NCI-H82 (cell line): ENCODE measurements around the gene RFX2.
A peak's percentile ranks its signal among the peaks of the same experiment; 100 is the strongest.
"Not testable (repeated sequence)": the region's sequence is repeated elsewhere in the genome, so short reads cannot be mapped to it uniquely, and the experiment has no call there.

ENCODE experiments used
- DNase-seq: peaks from one replicate; lab custom pipeline; 2025; lab: John Stamatoyannopoulos, UW

The RFX2 gene

DNA sequence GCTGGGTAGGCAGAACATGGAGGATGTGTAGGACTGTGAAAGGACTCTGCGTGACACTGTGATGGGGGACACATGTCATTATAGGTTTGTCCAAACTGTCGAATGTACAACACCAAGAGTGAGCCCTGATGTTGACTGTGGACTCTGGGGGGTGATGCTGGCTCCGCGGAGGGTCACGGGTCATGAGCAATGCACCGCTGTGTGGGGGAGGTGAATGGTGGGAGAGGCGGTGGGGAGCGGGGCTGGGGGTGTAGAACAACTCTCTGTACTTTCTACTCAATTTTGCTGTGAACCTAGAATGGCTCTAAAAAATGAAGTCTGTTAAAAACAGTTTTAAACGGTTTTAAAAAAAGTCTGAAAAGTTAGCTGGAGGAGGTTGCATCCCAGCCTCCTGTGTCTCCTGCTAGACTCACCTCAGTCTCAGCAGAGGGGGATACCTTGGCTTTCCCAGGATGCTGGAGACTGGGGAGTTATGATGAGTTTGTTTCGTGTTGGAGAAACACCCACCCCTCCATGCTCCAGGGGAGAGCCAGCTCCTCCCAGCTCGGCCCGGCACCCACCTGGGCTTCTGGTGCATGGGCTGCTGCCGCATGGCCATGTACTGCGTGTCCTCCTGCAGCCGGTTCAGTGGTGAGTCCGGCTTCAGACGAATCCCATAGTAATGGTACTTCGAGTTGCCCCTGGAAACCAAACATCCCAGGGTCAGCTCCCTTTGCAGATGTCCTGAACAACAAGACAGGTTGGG is 97.7 kb downstream of the RFX2 start:
- no peak for DNase-seq

DNA sequence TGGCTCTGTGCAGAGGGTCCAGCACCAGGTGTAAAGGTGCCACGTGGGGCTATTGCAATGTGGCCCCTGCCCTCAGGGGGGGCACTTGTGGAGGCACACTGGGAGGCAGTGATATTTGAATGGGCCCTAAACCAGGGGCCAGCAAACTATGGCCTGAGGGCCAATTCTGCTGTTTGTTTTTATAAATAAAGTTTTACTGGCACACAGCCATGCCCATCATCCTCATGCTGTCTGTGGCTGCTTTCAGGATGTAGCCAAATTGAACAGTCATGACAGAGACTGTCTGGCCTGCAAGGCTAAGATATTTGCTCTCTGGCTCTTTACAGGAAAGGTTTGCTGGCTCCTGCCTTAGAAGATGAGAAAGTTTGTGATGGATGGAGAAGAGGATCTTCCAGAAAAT is 98.5 kb downstream of the RFX2 start:
- no peak for DNase-seq

DNA sequence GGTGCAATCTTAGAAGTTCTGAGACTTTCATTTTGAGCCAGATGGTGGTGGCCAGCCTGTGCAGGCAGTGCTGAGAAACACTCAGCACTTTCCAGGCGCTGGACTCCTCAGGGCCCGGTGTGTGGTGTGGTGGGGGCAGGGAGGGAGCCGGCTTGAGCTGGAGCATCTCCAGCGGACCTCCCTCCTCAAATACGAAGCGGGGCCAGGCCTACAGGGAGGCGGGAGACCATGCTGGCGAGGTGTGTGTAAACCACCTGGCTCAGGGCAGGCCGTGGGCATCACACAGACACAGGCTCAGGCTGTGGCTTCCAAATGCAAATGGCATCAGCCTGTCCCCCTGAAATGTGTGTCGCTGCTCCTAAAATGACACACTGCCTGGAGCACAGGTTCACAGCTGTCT is 99.1 kb downstream of the RFX2 start:
- no peak for DNase-seq

DNA sequence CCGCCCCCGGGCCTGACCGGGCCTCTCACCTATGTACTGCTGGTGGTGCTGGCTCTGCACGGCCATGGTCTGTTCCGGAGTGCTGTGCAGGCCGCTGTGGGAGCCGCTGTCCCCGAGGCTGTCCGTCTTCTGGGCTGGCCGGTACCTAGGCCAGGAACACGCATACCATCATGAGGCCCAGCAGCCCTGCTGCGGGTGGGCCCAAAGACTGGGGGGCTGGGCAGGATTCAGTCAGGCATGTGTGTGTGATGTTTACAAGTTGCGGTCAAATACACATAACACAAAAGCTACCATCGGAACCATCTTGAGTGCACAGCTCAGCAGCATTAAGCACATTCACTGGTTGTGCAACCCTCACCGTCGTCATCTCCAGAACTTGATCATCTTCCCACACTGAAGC is 100.2 kb downstream of the RFX2 start:
- no peak for DNase-seq

DNA sequence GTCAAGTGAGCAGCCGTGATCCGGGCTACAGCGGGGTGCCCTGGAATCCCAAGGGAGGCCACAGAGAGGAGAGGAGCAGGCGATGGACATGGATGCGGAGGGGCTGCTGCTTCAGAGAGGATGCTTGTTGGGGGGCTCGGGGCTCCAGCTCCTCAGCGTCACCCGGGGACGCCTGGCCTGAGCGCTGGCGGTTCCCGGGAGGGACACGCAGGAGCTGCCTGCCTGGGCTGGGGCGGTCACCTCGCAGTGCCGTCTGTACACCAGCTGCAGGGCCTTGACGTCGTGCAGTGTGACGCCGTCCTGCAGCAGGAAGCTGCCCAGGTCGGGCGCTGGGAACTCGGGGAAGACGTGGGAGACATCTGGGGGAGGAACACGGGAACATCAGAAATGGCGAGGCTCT is 102.4 kb downstream of the RFX2 start:
- DNase-seq, result no peak

DNA sequence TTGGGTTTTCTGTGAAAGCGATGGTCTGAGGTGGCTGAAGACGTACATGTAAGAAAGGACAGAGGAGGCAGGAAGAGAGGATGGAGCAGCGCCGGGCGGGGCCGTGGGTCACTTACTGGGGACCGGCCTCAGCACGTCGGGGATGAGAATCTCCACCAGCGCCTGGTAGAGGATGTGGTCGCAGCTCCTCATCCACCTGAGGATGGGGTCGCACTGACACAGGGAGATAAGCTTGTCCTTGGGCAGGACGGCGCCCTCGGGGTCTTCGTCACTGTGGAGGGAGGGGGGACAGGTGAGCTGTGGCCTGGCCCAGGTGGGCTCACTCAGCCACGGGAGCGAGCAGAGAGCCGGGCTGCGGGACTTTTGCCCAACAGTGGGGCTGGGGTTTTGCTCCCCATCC is 103.4 kb downstream of the RFX2 start:
- DNase-seq, result no peak

DNA sequence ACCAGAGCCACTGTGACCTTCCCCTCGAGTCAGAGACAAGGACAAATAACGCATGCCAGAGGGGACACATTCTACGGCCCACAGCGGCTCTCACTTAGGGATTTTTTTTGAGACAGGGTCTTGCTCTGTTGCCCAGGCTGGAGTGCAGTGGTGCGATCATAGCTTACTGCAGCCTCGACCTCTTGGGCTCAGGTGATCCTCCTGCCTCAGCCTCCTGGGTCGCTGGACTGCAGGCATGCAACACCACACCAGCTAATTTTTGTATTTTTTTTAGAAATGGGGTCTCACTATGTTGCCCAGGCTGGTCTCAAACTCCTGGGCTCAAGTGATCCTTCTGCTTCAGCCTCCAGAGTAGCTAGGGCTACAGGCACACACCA is 104.2 kb downstream of the RFX2 start:
- DNase-seq, result not testable (repeated sequence)

DNA sequence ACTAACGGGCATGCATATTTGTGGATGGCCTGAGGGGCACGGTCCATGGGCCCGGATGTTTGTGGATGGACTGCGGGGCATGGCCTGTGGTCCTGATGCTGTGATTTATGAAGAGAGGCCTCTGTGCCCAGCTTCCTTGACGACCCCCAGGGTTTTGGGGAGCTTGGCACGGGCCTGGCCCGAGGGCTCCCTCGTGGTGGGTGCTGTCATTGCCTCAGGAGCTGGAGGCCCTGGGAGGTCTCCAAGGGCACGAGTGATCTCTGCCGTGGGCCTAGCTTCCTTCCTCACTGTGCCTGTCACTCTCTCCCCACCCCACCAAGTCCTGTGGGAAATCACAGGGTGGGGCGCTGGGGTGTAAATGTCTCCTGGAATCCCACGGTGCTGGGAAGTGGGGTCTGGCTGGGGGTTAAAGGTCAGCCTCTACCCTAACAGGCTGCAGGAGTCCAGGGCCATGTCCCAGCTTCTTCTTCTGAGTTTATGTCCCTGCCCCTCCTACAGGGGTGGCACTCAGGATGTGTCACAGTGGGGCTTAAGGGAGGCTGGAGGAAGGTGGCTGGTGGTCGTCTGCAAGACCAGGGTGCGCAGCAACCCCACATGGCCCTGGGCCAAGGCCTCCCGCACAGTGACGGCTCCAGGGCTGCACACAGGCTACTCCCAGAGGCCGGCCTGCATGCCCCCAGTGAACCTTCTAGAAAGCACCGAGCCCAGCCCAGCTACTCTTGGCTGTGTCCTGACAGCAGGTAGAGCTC is 104.8 kb downstream of the RFX2 start:
- DNase-seq, result no peak

DNA sequence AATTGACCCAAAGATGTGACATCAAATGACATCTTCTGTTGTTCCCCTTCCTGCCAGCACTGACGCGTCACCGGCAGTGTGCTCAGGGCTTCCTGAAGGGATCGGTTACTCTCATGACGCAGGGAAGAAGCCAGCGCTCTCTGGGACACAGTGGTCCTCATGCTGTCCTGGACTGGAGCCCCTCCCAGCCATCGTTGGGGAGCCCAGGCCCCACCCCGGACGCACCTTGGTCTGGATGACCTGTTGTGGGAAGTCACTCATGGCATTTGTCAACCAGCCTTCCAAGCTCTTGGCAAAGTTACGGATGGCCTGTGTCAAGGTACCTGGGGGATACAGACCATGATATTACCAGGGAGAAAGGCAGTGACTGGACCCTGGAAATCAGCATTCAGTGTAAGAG is 106.3 kb downstream of the RFX2 start:
- DNase-seq, result no peak

DNA sequence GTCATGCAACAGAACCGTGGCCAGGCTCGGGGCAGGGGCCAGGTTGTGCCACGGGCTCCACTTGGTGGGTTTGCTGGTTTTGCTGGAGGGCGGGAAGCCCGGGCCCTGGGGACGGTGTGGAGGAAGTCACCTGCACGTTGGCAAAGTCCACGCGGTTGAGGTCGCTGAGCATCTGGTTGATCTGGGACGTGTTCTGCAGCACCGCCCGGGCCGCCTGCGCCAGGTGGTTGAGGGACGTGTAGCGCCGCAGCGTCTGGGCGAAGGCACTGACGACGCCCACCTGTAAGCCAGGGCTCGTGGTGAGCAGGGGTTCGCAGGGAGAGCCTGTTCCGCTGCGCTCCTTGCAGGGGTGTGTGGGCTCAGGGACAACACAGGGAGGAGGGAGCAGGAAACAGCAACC is 107.7 kb downstream of the RFX2 start:
- no peak for DNase-seq

DNA sequence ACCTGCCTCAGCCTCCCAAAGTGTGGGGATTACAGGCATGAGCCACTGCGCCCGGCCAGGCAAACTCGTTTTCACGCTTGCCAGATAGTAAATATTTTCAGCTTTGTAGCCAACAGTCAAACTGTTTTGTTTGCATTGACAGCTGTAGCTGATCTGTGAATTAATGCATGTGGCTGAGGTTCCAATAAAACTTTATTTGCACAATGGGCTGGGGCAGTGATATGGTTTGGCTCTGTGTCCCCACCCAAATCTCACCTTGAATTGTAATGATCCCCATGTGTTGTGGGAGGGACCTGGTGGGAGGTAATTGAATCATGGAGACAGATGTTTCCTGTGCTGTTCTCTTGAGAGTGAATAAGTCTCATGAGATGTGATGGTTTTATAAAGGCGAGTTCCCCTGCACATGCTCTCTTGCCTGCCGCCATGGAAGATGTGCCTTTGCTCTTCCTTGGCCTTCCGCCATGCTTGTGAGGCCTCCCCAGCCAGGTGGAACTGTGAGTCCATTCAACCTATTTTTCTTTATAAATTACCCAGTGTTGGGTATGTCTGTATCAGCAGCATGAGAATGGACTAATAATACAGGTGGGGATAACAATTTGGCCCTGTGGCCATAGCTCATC is 110.0 kb downstream of the RFX2 start:
- no peak for DNase-seq

DNA sequence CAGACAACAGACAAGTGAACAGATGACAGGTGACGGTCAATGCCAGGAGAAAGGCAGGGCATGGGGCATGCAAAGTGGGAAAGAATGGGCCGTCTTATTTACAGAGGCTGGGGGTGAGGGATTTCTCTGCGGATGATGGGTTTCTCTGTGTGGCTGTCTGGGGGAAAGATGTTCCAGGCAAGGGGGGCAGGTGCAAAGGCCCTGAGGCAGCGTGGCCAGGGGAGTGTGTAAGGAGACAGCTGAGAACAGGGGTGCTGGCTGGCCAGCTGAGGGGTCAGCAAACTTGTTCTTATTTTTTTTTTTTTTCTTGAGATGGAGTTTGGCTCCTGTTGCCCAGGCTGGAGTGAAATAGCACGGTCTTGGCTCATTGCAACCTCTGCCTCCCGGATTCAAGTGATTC is 110.6 kb downstream of the RFX2 start:
- no peak for DNase-seq

DNA sequence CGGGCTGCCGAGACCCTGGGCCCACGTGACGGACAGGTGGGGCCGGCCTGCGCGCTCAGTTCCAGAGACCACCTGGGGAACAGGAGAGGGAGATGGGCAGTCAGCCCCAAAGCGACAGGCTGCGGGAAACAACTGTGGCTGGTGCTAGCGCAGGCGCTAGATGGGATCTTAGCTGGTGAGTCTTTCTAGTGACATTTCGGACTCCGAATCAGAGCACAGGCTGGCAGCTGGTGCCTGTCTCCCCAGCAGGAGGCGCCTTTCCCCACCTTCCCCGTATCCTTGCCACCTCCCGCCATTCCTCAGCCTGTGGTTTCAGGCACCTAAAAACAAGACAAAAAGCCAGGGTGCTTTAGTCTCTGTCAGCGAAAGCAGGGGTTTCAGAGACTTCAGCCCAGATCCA is 112.9 kb downstream of the RFX2 start:
- peak; percentile 35 for DNase-seq

DNA sequence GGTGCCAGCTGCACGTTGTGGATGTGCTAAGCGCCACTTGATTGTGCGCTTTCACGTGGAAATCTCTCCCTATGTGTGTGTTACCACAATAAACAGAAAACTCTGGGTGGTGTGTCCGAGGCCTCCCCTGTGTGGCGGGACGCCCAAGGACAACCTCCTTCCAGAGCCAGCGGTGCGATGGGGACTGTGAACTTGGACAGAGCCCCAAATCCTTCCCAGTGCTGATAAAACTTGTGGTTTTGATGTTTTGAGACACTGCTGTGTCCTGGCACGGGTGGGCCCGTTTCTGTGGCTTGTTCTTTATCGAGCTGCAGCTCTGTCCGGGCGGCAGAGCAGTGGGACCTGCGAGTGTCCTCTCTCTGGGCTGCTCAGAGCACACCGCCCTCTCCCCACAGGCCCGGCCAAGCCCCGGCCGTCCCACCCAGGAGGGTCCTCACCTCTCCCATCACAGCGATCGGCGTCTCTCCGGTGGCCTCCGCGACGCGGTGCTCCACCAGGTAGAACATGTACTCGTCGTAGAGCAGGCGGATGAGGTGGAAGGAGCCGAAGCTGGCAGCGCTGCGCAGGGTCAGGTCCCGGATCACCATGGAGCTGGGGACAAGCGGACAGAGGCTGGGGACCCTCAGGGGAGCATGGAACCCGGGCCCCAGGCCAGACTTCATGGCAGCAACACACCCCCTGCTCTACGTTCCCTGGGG is 113.5 kb downstream of the RFX2 start:
- DNase-seq, result no peak

DNA sequence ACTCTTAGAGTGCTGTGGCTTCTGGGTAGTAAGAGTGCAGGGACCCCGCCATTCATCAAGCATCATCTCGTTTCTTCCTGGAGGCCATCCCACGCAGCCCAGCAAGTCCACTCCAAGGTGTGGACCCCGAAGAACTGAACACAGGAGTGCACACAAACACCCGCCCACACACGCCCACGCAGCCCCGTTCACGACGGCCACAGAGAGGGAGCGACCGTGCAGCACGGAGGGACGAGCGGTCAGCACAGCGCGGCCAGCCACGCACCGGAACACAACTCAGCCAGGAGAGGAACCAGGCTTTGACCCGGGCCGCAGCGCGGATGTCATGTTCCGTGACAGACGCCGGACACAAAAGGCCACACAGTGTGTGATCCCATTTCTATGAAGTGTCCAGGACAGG is 114.2 kb downstream of the RFX2 start:
- no peak for DNase-seq

DNA sequence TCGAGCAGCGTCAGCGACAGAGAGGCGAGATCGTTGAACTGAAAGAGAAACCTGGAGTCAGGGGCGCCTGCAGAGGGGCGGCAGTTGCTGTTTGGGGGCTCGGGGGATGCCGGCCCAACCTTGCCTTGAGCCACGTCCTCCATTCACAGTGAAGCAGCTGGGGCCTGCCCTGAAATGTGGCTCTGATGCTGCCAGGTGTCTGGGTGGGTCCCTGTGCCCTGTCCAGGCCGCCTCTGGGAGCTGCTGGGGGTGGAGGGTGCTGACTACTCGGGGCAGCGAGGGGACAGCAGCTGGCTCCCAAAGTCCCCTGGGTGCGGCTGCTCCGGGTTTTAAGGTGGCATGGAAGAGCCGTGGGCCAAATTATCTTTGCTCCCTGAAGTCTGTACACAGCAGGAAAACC is 114.7 kb downstream of the RFX2 start:
- no peak for DNase-seq

DNA sequence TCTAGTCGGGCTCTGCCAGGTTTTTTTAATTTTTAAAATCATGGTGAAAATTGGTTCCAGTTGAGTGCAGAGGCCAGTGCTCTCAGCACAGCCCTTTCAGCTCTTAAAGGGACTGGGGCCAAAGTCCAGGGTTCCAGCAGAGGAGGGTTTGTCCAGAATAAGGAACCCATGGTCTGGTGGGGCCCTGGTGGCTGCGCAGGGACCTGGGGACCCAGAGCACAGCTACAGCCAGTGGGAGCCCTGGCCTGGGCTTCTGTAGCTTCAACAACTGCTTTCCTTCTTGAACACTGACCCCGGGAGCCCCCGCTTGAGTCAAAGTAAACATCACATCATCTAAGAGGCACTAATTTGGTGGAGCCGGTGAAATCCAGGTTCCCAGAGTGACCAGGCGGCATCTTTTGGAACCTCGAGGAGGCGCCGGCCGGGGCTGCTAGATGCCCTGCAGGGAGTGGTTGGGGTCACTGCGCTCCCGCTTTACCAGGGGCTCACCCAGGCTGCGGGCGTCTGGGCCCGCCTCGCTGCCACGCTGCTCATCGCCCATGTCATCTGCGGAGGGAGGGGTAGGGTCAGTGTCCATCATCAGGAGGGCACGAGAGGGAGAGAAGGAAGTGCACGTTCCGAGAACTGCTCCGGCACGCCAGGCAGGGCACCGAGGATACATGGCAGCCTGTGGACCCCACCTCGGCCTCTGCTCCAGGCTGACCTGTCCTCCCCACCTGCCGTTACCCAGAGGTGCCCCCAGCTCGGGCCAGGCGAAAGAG is 115.7 kb downstream of the RFX2 start:
- no peak for DNase-seq

DNA sequence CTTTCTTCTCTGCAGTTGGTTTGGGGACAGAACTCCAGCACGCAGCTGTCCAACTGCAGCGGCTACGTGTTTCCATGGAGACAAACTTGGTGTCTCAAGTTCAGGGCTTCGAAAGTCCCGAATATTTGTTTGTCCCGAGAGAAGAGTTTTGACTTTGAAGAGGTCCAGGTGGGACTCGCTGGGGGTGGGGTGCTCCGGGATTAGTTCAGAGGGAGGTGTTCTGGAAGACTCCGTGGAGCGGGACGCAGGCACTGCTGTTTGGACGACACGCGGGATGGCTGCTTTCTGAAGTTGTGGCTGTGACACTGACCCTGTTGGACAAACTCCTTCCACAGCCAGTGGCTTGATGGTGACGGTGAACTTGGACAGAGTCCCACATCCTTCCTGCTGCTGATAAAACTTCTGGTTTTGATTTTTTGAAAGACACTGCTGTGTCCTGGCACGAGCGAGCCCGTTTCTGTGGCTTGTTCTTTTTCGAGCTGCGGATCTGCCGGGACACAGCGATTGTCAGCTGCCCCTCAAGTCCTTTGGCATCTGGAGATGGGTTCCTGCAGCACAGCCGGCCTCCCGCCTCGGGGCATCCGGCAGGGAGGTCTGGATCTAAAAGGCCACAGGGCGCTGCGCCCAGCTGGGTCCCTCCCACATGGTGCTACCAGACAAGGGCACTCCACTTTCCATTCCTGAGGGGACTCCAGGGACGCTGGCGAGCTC is 116.5 kb downstream of the RFX2 start:
- DNase-seq, result no peak

DNA sequence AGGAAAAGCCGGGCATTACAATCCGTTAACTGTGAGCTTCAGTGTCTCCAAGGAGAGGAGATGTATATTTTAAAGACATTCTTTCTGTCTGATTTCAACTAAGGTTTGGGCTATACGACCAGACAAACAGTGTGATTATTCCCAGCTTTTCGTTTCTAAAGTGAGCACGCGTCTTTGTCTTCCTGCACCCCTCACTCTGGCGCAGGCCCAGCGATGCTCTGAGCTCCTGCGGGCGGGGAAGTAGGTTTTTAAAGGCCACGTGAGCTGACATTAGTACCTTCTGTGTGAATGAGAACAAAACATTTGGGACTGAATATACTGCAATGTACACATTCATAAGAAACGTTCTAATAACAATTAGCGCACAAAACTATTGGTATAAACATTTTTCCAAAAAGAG is 117.1 kb downstream of the RFX2 start:
- no peak for DNase-seq

DNA sequence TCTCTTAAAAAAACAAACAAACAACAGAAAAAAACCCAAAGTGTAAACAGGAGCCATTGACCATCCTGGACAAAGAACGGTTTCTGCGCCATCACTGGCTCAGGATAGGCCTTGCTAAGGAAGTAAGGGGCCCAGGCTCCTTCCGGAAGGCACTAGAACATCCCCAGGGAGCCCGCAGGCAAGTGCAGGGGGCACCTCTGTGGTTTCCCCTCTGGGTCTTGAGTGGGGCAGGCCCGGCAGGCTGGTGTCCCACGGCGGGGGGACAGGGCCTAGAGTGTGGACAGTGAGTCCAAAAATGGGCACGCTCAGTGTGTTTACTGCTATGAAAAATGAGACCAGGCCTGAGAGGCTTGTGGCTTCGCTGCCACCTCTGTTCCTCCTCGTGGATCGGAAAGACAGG is 117.5 kb downstream of the RFX2 start:
- no peak for DNase-seq

DNA sequence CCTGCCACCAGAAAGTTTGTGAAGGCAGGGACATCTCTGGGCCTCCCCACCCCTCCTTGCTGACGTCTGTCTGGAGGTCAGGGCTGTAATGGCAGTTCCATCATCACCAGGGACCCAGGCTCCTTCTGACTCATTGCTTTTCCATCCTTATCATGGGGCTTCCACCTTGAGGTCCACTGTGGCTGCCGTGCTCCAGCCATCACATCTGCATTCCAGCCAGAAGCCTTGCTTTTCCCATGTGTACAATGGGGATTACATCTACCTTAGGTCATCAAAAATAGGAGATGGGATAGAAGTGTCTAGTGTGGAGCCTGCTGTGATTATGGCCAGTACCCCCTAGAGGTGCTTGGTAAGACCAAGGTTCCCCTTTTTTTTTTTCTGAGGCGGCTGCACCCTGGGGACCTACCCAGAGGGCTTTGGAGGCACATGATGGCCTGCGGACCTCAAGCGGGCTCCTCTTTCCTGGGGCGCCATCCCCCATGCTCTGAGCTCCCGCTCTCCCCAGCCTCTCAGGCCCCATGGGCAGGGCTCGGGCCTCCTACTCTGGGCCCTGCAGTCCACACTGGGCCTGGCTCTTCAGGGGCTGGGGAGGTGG is 119.0 kb downstream of the RFX2 start:
- no peak for DNase-seq
